A549 (cell line): ENCODE measurements around the gene EGFLAM.

Experiments used
- EHF ChIP-seq: fragments of 250-450 bp; sonication (Bioruptor Pico); IDR thresholded peaks from 2 replicates; pipeline ENCODE4 v1.5.0; 2020; ENCODE audit warnings: mild to moderate bottlenecking
- EP300 ChIP-seq, 2 experiments: fragments of >200 bp; sonication (Bioruptor Twin); formaldehyde crosslinking; IDR thresholded peaks; 2 replicates in 1 of 2; 3 replicates in 1 of 2; pipeline ENCODE4 v1.6.1; 2016 to 2017
- MYC ChIP-seq: IDR thresholded peaks from 2 replicates; pipeline ENCODE4 v1.6.1; 2012; ENCODE audit warnings: mild to moderate bottlenecking, inconsistent platforms, low read length, improper control_type of control experiment, borderline replicate concordance
- NFE2L2 ChIP-seq: fragments of 150-350 bp; conservative IDR thresholded peaks from 2 replicates; pipeline ENCODE4 v1.6.1; 2014; ENCODE audit warnings: low read length
- POLR2A ChIP-seq: IDR thresholded peaks from 2 replicates; pipeline ENCODE4 v1.6.1; 2012; ENCODE audit warnings: mild to moderate bottlenecking, low read length
- TF ChIP-seq, protein P1 (sequence below): fragments of >200 bp; sonication (Bioruptor Twin); formaldehyde crosslinking; IDR thresholded peaks from 3 replicates; pipeline ENCODE4 v1.5.1; 2016

DNA sequence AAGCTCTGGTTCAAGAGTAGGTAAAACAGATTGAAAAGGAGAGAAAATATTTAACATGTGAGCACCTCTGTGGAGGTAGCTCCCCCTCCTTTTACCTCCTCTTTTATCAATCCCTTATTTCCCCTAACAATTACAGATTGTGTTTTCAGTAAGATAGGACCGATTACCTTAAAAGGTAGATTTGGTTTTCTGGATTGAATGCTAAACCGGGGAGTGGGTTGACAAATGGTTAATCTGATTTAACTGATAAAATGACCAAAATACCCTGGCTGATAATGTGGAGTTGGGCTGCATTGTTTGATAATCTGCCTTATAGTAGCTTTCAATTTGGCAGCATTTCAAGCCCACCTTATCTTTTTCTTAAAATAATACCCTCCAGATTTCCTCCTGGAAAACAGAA lies 83.9 kb downstream of the EGFLAM start:
- TF ChIP-seq, protein P1, sequence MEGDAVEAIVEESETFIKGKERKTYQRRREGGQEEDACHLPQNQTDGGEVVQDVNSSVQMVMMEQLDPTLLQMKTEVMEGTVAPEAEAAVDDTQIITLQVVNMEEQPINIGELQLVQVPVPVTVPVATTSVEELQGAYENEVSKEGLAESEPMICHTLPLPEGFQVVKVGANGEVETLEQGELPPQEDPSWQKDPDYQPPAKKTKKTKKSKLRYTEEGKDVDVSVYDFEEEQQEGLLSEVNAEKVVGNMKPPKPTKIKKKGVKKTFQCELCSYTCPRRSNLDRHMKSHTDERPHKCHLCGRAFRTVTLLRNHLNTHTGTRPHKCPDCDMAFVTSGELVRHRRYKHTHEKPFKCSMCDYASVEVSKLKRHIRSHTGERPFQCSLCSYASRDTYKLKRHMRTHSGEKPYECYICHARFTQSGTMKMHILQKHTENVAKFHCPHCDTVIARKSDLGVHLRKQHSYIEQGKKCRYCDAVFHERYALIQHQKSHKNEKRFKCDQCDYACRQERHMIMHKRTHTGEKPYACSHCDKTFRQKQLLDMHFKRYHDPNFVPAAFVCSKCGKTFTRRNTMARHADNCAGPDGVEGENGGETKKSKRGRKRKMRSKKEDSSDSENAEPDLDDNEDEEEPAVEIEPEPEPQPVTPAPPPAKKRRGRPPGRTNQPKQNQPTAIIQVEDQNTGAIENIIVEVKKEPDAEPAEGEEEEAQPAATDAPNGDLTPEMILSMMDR: no peak
- TF ChIP-seq EP300 (IDR thresholded peaks at IDR 0.05): no peak
- TF ChIP-seq NFE2L2: no peak
- TF ChIP-seq POLR2A: no peak
- TF ChIP-seq EHF: no peak
- no peak for TF ChIP-seq MYC
